HG03196 (cell line): Measurements from ENCODE around the gene GNS.
"Not testable (repeated sequence)": the region's sequence is repeated elsewhere in the genome, so short reads cannot be mapped to it uniquely, and the experiment has no call there.

ENCODE experiments used
- ATAC-seq: cut with Tn5 transposase; IDR thresholded peaks from one replicate; pipeline ENCODE4 v1.9.1; 2021; ENCODE audit not compliant: unreplicated experiment

GNS gene

GRCh38 chr12:64759035-64759894, at the start of gene GNS:
GNS (minus strand) TSS chr12:64759406; CDS start chr12:64759276, 130 bp downstream.
- peak; percentile 85 for ATAC-seq

DNA sequence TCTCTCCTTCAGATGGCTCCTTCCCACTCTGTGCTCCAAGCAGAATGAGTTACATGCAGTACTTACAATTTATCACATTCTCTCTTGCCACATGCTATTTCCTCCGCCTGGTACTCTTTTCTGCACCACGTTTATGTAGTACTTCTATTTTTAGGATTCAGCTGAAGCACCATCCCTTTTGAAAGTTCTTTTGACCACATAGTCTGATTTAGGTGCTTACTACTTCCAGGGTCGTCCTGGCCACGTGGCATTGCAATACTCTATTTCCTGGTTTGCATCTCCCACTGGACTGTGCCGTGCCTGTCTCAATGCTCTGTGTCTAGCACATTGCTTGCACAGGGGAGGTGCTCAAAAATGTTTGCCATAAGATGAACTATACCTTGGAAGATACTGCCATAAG, 48.9 kb upstream of the GNS start:
- ATAC-seq, result no peak

GRCh38 chr12:64806593-64807460, 47.6 kb upstream of the GNS start:
- no peak for ATAC-seq

- no peak for ATAC-seq
These were observed 47.0 kb upstream of the GNS start for GRCh38 chr12:64806173-64806572.

DNA sequence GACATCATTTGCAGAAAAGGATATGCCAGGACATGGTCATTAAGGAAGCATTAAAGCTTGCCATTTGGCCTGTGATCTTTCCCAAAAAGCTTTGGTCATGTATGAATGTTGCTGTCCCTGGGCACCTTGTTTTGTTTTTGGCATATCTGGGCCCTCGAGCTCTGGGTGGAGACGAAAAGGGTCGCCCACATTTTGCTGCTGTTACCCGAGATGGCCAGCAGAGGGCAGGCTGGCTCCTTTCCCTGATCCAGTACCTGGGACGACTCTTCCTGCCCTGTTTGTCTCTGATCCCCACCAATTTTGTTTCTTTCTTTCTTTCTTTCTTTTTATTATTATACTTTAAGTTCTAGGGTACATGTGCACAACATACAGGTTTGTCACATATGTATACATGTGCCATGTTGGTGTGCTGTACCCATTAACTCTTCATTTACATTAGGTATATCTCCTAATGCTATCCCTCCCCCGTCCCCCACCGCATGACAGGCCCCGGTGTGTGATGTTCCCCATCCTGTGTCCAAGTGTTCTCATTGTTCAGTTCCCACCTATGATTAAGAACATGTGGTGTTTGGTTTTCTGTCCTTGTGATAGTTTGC, 43.1 kb upstream of the GNS start:
- ATAC-seq, result not testable (repeated sequence)

GRCh38 chr12:64801381-64801780, 42.2 kb upstream of the GNS start:
- no peak for ATAC-seq

- no peak for ATAC-seq
These were observed 41.4 kb upstream of the GNS start for GRCh38 chr12:64800640-64801039.

DNA sequence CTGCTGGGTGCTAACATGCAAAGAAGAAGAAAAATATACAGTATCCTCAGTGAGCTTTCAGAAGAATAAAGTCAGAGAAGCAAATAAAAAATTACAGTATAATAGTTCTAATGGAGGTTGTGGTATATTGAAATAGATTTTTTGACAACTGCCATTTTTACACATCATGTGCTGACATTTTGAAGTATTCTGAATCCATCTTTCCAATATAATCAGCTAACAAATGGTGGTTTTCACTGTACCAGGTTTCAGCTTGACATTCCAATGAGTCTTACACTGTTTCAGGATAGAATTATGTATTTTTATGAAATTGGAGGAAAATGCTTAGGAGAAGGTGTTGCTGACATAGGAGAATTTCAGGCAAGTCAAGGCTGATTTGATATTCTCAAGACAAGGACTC, 39.0 kb upstream of the GNS start:
- no peak for ATAC-seq

DNA sequence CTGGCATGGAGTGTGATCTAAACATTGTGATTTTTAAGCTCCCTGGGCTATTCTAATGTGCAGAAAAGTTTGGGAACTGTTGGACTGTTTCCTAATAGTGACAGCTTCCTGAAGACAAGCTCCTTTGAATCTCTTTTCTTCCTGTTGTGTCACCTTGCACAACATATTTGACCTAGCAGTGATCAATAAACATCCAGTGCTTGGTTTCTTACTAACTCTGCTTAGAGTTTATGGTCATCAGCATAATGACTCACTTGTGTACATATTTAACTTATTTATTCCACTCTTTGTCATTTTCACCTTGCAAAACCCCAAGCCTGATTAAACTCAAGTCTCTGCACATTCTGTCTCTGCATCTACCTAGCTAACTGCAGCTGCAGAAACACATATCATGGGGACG, 38.0 kb upstream of the GNS start:
- ATAC-seq, result no peak

GRCh38 chr12:64796205-64796845, 37.1 kb upstream of the GNS start:
- ATAC-seq, result peak; percentile 78

DNA sequence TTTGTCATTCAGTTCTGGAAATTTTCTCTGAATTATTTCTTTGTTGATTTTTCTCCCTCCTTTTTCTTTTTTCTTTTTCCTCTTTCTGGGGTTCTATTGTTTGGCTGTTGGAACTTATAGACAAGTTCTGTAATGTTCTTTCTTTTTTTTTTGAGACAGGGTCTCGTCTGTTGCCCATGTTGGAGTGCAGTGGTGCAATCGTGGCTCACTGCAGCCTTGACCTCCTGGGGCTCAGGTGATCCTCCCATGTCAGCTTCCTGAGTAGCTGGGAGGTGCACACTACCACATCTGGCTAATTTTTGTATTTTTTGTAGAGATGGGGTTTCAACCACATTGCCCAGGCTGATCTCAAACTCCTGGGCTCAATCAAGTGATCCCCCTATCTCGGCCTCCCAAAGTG, 35.1 kb upstream of the GNS start:
- ATAC-seq, result no peak

- no peak for ATAC-seq
These were observed 34.4 kb upstream of the GNS start for GRCh38 chr12:64793610-64794009.

DNA sequence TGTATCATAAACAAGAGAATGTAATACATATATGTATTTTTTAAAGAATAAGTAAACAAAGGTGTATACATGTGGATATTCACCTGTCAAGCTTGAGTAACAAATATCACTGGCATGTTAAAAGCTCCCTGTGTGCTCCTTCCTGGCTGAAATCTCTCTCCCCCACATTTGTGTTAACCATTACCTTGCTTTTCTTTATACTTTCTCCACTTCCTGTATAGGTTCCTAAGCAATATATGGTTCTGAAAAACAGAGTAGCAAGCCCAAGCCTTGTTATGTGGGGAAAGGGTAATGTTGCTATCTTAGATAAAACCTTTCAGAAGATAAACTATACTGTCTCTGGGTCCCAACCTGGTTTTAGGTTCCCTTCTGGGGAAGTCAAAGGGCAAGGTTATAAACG, 32.9 kb upstream of the GNS start:
- no peak for ATAC-seq

DNA sequence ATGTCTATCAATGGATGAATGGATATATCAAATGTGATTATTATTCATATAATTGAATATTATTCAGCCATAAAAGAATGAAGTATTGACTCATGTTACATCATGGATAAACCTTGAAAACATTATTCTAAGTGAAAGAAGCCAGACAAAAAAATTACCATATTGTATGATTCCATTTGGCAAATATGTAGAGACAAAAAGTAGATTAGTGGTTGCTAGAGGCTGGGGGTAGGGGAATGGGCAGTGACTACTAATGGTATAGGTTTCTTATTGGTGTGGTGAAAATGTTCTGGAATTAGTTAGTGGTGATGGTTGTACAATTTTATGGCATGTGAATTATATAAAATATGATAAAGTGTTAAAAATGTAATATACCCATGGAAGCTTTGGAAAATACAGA, 31.8 kb upstream of the GNS start:
- ATAC-seq, result no peak

DNA sequence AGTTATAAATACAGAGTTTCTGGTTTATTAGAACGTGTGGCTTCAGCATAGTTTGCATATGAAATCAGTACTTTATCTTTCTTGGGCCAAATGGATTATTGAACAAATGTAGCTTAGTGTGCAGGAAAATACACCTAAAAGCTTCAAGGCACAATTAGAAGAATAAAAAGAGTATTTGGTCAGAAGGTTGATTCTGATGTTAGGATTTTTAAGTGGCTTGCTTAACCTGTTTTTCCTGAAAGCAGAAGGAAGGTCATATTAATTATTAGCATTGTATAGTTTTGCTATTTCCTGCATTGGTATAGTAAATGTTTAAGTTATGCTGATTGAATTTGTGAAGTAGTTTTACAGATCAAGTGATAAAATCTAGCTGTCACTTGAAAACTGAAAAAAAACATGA, 31.0 kb upstream of the GNS start:
- ATAC-seq, result no peak

GRCh38 chr12:64785838-64786237, 26.6 kb upstream of the GNS start:
- no peak for ATAC-seq

- no peak for ATAC-seq
These were observed 23.1 kb upstream of the GNS start for GRCh38 chr12:64782191-64782876.

- ATAC-seq, result no peak
These were observed 22.3 kb upstream of the GNS start for GRCh38 chr12:64781280-64782190.

DNA sequence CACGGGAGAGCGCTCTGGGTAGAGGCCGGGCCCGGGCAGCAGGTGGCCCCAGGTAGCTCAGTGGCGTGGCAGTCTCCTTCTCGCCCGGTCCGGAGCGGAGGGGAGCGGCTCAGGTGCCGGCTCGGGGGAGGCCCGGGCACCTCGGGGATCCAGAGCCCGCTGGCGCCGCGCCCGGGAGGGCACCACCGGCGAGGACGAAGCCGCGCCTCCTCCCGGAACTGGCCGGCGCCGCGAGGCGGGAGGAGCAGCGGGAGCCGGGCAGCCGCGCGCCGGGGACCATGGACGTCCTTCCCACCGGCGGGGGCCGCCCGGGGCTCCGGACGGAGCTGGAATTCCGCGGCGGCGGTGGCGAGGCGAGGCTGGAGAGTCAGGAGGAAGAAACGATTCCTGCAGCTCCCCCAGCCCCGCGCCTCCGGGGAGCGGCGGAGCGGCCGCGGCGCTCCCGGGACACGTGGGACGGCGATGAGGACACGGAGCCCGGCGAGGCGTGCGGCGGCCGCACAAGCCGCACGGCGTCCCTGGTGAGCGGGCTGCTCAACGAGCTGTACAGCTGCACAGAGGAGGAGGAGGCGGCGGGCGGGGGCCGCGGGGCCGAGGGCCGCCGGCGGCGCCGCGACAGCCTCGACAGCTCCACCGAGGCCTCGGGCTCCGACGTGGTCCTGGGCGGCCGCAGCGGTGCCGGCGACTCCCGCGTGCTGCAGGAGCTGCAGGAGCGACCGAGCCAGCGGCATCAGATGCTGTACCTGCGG, 21.5 kb upstream of the GNS start:
- no peak for ATAC-seq
